ENCODE data around the gene TRA2A.

DNA sequence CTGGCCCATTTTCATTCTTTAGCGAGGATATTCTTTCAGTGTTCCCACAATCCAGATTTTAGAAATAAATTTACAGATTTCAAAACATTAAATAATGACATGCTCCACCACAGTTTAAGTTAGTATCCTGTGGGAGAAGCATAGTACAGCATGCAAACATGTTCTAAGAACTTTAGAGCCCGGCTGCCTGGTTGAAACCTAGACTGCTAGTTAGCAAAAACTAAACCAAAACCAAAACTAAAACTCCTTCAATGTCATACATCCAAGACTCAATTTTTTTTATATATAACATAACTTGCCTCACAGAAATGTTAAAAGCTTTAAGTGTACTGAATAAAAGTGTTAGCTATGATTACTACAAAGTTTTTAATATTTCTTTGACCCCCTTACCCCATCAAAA is 17.0 kb downstream of the TRA2A start:
- TF ChIP-seq, protein P1, sequence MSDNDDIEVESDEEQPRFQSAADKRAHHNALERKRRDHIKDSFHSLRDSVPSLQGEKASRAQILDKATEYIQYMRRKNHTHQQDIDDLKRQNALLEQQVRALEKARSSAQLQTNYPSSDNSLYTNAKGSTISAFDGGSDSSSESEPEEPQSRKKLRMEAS (IDR thresholded peaks at IDR 0.05; ENCODE audit: insufficient read depth, insufficient read length) = no peak
- TF ChIP-seq, protein P2, sequence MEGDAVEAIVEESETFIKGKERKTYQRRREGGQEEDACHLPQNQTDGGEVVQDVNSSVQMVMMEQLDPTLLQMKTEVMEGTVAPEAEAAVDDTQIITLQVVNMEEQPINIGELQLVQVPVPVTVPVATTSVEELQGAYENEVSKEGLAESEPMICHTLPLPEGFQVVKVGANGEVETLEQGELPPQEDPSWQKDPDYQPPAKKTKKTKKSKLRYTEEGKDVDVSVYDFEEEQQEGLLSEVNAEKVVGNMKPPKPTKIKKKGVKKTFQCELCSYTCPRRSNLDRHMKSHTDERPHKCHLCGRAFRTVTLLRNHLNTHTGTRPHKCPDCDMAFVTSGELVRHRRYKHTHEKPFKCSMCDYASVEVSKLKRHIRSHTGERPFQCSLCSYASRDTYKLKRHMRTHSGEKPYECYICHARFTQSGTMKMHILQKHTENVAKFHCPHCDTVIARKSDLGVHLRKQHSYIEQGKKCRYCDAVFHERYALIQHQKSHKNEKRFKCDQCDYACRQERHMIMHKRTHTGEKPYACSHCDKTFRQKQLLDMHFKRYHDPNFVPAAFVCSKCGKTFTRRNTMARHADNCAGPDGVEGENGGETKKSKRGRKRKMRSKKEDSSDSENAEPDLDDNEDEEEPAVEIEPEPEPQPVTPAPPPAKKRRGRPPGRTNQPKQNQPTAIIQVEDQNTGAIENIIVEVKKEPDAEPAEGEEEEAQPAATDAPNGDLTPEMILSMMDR (IDR thresholded peaks at IDR 0.05; ENCODE audit: extremely low read depth in 1 of 2, insufficient read depth in 1 of 2, low read depth in 1 of 2, low read length in 2 of 2) = no peak
- TF ChIP-seq POLR2A (IDR thresholded peaks at IDR 0.05; ENCODE audit: low read depth, low read length) (no peak), POLR2AphosphoS5 (IDR thresholded peaks at IDR 0.05; ENCODE audit: insufficient read depth, low read depth, low read length) (no peak), FOS (IDR thresholded peaks at IDR 0.05; ENCODE audit: borderline replicate concordance, insufficient read depth, low read length) (no peak), MYC (IDR thresholded peaks at IDR 0.05; ENCODE audit: low read depth, low read length) (no peak)
